Stimulated activated CD4-positive, alpha-beta T cell treated with anti-CD3 and anti-CD28 coated beads, Interleukin-1b, Interleukin-23, amount 100 ng/mL, for 4 hours (primary cell): ENCODE measurements around the gene ITGA8.
"Not testable (repeated sequence)": the region's sequence is repeated elsewhere in the genome, so short reads cannot be mapped to it uniquely, and the experiment has no call there.

ENCODE experiments used
- DNase-seq, 2 donors: peaks; one replicate each; pipeline ENCODE4 v3.0.0-alpha.2; 2020; ENCODE audit warnings: low read depth in 2 of 2

The ITGA8 gene

GRCh38 chr10:15719899-15720634 is at the start of gene ITGA8:
Gene ITGA8 (minus strand): TSS chr10:15719922. CDS start chr10:15719771, 151 bp downstream.
- no peak for DNase-seq

GRCh38 chr10:15764892-15765454 is 45.3 kb upstream of the ITGA8 start:
- DNase-seq: no peak

- no peak for DNase-seq
Observed at GRCh38 chr10:15763006-15763405, 43.3 kb upstream of the ITGA8 start.

- not testable (repeated sequence) for DNase-seq
Observed at GRCh38 chr10:15762239-15762638, 42.5 kb upstream of the ITGA8 start.

DNA sequence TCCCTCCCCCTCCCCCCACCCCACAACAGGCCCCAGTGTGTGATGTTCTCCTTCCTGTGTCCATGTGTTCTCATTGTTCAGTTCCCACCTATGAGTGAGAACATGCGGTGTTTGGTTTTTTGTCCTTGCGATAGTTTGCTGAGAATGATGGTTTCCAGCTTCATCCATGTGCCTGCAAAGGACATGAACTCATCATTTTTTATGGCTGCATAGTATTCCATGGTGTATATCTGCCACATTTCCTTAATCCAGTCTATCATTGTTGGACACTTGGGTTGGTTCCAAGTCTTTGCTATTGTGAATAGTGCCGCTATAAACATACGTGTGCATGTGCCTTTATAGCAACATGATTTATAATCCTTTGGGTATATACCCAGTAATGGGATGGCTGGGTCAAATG is 41.5 kb upstream of the ITGA8 start:
- not testable (repeated sequence) for DNase-seq

DNA sequence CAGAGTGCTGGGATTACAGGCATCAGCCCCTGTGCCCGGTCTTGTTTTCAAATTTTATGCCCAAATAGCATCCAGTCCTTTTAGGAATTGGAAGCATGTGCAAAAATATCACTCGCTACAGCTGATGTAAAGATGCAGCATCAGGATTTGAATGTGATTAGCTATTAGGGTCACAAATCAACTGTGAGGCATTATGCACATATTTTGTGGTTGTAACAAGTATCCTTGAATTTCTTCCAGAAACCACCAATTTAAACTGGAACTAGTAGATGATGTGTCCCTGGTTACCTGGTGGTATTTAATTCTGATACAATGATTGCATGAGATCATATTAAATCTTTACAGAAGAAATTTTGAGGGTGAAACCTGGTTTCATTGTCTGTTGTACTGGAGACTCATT is 41.0 kb upstream of the ITGA8 start:
- DNase-seq: no peak

- no peak for DNase-seq
Observed at GRCh38 chr10:15759265-15759664, 39.5 kb upstream of the ITGA8 start.

GRCh38 chr10:15758618-15759017 is 38.9 kb upstream of the ITGA8 start:
- DNase-seq: no peak

DNA sequence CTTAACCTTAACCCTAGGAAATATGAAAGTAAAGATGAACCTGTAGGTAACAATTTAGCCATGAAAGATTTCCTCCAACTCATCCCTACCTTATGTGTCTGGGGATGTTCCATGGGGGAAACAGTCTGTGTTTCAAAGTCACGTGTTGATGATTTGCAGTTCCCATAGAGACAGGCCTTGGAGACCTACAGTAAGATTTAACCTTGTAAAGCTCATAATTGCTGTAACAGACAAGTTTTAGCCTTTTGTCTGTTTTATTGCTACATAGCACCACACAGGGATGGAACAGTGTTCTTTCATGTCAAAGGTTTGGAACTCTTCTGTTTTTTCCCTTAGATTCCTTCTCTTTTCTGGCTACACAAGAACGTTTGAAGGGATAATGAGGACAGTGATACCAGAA is 35.2 kb upstream of the ITGA8 start:
- no peak for DNase-seq

- no peak for DNase-seq
Observed at GRCh38 chr10:15751046-15751445, 31.3 kb upstream of the ITGA8 start.

DNA sequence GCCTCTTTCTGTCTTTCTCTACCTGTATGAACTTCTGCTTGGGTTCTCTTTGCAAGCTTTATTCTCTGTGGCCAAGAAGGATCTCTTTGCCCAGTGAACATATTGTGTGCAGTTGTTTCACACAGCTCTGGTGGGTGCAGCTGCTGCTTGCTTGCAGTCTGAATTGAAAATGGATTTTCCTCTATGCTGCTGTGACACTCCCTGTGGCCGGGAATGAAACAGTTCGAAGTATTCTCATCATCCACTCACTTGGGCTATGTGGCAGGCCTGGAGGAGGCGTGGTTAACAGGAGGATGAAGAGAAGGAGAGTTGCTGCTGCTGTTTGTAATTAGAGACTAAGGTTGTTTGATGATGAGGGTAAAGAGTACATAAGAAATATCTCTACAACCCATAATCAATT is 28.4 kb upstream of the ITGA8 start:
- no peak for DNase-seq

GRCh38 chr10:15747632-15748031 is 27.9 kb upstream of the ITGA8 start:
- DNase-seq: no peak

DNA sequence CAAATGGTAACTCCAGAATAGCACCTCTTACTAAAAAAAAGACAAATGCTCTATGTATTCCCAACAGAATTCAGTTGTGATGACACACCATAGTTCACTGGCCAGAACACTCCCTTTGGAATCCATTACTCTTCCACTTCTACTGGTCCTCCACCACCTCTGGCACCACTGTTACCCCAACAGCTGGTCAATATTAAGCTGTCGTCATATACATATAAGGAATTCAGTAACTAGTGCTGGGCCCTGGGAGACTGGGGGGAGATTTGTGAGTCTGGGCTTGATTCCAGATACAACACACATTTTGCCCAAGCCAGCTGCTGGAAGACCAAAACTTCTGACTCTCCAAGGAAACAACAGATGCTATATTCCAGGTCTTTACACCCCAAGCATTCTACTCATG is 26.0 kb upstream of the ITGA8 start:
- DNase-seq: no peak

- peak in 1 of 2 donors; percentile 3 for DNase-seq
Observed at GRCh38 chr10:15744217-15744865, 24.6 kb upstream of the ITGA8 start.

DNA sequence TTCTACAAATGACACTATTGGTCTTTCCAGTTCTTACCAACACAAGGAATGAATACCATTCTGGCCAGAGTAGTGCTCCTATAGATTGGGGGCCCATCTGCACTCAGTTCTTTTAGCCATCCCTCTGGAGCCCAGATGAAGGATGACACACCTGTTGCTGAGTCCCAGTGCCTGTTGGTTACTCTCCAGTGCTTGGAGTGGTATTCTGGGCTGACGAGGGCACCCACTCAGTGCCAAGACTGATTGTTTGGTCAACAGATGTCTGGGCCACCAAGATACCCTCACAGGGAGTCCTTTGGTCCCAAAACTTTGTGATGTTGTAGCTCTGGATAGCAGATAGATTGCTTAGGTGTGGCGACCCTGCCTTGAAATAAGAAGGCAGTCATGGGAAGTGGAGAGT is 23.7 kb upstream of the ITGA8 start:
- no peak for DNase-seq

GRCh38 chr10:15742836-15743235 is 23.1 kb upstream of the ITGA8 start:
- DNase-seq: no peak

DNA sequence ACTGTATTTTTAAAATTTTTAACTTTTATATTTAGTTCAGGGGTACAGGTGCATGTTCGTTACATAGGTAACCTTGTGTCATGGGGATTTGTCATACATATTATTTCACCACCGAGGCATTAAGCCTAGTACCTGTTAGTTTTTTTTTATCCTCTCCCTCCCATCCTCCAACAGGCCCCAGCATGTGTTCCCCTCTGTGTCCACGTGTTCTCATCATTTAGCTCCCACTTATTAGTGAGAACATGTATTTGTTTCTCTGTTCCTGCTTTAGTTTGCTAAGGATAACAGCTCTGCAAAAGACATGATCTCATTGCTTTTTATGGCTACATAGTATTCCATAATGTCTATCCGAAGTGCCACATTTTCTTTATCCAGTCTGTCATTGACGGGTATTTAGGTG is 22.4 kb upstream of the ITGA8 start:
- DNase-seq: no peak

DNA sequence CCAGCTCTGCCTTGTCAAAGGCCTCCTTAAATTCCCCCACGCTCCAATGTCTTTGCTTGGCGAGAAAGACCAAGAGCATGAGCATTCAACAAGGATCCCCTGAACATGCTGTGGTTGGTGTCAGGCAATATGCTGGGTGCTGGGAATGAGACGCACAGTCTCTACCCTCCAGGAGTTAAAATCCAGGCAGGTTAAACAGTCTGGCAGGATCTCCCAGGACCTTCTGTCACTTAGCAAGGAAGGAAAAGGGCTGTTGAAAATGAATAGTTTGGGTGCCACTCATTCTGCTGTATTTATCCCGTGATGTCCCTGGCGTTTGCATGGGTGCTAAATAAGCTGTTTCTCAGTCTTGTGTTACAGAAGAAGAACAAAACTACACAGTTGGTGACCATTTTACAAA is 21.9 kb upstream of the ITGA8 start:
- DNase-seq: no peak

DNA sequence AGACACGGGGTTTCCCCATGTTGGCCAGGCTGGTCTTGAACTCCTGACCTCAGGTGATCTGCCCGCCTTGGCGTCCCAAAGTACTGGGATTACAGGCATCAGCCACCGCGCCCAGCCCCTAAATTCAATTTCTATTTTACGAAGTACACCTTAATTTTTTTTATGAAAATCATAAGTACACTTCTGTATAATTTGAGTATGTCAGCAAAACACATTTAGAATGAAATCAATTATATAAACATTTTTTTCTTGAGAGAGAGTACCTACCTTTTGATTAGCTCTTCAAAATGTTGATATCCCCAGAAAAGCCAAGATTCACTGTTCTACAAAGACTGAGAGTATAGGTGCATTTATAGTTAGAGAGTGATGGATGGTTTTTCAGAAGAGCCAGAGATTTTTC is 20.5 kb upstream of the ITGA8 start:
- DNase-seq: no peak

- DNase-seq: no peak
Observed at GRCh38 chr10:15739254-15739970, 19.7 kb upstream of the ITGA8 start.

GRCh38 chr10:15738270-15738925 is 18.7 kb upstream of the ITGA8 start:
- DNase-seq: no peak

GRCh38 chr10:15737656-15738055 is 17.9 kb upstream of the ITGA8 start:
- DNase-seq: no peak
